Neuron (in vitro differentiated cells): Measurements from ENCODE around the gene MYO18A.
"Not testable (repeated sequence)": the region's sequence is repeated elsewhere in the genome, so short reads cannot be mapped to it uniquely, and the experiment has no call there.

Source experiments
- H2AFZ ChIP-seq: one replicate; pipeline ENCODE4 v1.6.1; 2013; ENCODE audit warnings: low read depth, mild to moderate bottlenecking, inconsistent platforms, low read length, moderate library complexity
- H3K27me3 ChIP-seq: one replicate; pipeline ENCODE4 v1.6.1; 2013; ENCODE audit warnings: low read length; ENCODE audit not compliant: insufficient read depth
- H3K36me3 ChIP-seq: one replicate; pipeline ENCODE4 v1.6.1; 2013; ENCODE audit warnings: low read length; ENCODE audit not compliant: insufficient read depth
- H3K4me1 ChIP-seq: one replicate; pipeline ENCODE4 v1.6.1; 2013; ENCODE audit warnings: low read length; ENCODE audit not compliant: insufficient read depth
- H3K4me3 ChIP-seq: 2 replicates; pipeline ENCODE4 v1.5.1; 2013; ENCODE audit warnings: mild to moderate bottlenecking, low read length, moderate library complexity
- H3K9me3 ChIP-seq: one replicate; pipeline ENCODE4 v1.6.1; 2013; ENCODE audit warnings: low read length

MYO18A gene

GRCh38 chr17:29158096-29158487, 22.1 kb downstream of the MYO18A start:
- no peaks in the 10 kb centered on the region for H3K4me1 ChIP-seq
- H3K36me3 ChIP-seq = peaks cover 1% of the 10 kb centered on the region
- no peaks in the 10 kb centered on the region for H3K27me3 ChIP-seq
- H3K9me3 ChIP-seq = no peaks in the 10 kb centered on the region
- no peak overlapping the region for H2AFZ ChIP-seq
- H3K4me3 ChIP-seq = no peak overlapping the region

GRCh38 chr17:29157310-29157709, 22.9 kb downstream of the MYO18A start:
- Histone ChIP-seq H3K27me3 (no peaks in the 10 kb centered on the region), H2AFZ (no peak overlapping the region), H3K4me3 (no peak overlapping the region), H3K9me3 (no peaks in the 10 kb centered on the region), H3K36me3 (no peaks in the 10 kb centered on the region), H3K4me1 (no peaks in the 10 kb centered on the region)

GRCh38 chr17:29156781-29157180, 23.4 kb downstream of the MYO18A start:
- no peaks in the 10 kb centered on the region for H3K4me1 ChIP-seq
- H2AFZ ChIP-seq = no peak overlapping the region
- no peak overlapping the region for H3K4me3 ChIP-seq
- H3K36me3 ChIP-seq = no peaks in the 10 kb centered on the region
- no peaks in the 10 kb centered on the region for H3K9me3 ChIP-seq
- no peaks in the 10 kb centered on the region for H3K27me3 ChIP-seq

GRCh38 chr17:29155966-29156338, 24.2 kb downstream of the MYO18A start:
- Histone ChIP-seq H3K27me3 (no peaks in the 10 kb centered on the region), H2AFZ (no peak overlapping the region), H3K4me1 (peaks cover 4% of the 10 kb centered on the region), H3K36me3 (no peaks in the 10 kb centered on the region), H3K9me3 (no peaks in the 10 kb centered on the region), H3K4me3 (no peak overlapping the region)

- H2AFZ ChIP-seq = no peak overlapping the region
- peaks cover 4% of the 10 kb centered on the region for H3K4me1 ChIP-seq
Observed at GRCh38 chr17:29155227-29155965, 24.8 kb downstream of the MYO18A start.

GRCh38 chr17:29154516-29155226, 25.5 kb downstream of the MYO18A start:
- H3K36me3 ChIP-seq = no peaks in the 10 kb centered on the region
- H2AFZ ChIP-seq = no peak overlapping the region
- H3K4me3 ChIP-seq = no peak overlapping the region
- H3K27me3 ChIP-seq = no peaks in the 10 kb centered on the region
- H3K4me1 ChIP-seq = peaks cover 4% of the 10 kb centered on the region
- H3K9me3 ChIP-seq = no peaks in the 10 kb centered on the region

More at GRCh38 chr17:29155227-29155965, 24.8 kb downstream of the MYO18A start:
- H3K9me3 ChIP-seq = no peaks in the 10 kb centered on the region
- no peaks in the 10 kb centered on the region for H3K27me3 ChIP-seq
- H3K36me3 ChIP-seq = no peaks in the 10 kb centered on the region
- H3K4me3 ChIP-seq = no peak overlapping the region

GRCh38 chr17:29151567-29151966, 28.6 kb downstream of the MYO18A start:
- no peaks in the 10 kb centered on the region for H3K27me3 ChIP-seq
- H3K4me3 ChIP-seq = no peak overlapping the region
- H3K9me3 ChIP-seq = no peaks in the 10 kb centered on the region
- peaks cover 11% of the 10 kb centered on the region for H3K4me1 ChIP-seq
- no peak overlapping the region for H2AFZ ChIP-seq
- no peaks in the 10 kb centered on the region for H3K36me3 ChIP-seq

GRCh38 chr17:29150161-29150560, 30.0 kb downstream of the MYO18A start:
- Histone ChIP-seq H3K27me3 (no peaks in the 10 kb centered on the region), H3K36me3 (no peaks in the 10 kb centered on the region), H3K4me1 (peaks cover 13% of the 10 kb centered on the region), H3K4me3 (no peak overlapping the region), H2AFZ (no peak overlapping the region), H3K9me3 (no peaks in the 10 kb centered on the region)

GRCh38 chr17:29149431-29150064, 30.6 kb downstream of the MYO18A start:
- Histone ChIP-seq H3K27me3 (no peaks in the 10 kb centered on the region), H3K4me3 (no peak overlapping the region), H2AFZ (no peak overlapping the region), H3K9me3 (no peaks in the 10 kb centered on the region), H3K4me1 (peaks cover 13% of the 10 kb centered on the region), H3K36me3 (no peaks in the 10 kb centered on the region)

- H2AFZ ChIP-seq = peak overlapping the region; percentile 21
- no peaks in the 10 kb centered on the region for H3K9me3 ChIP-seq
- H3K4me1 ChIP-seq = peaks cover 13% of the 10 kb centered on the region
- no peaks in the 10 kb centered on the region for H3K36me3 ChIP-seq
- H3K4me3 ChIP-seq = peak overlapping the region; percentile 32
- no peaks in the 10 kb centered on the region for H3K27me3 ChIP-seq
Observed at GRCh38 chr17:29148790-29149430, 31.3 kb downstream of the MYO18A start.

GRCh38 chr17:29148257-29148789, 31.9 kb downstream of the MYO18A start:
- no peaks in the 10 kb centered on the region for H3K9me3 ChIP-seq
- H3K4me3 ChIP-seq = peak overlapping the region; percentile 9
- peaks cover 13% of the 10 kb centered on the region for H3K4me1 ChIP-seq
- H2AFZ ChIP-seq = peak overlapping the region; percentile 21
- H3K36me3 ChIP-seq = no peaks in the 10 kb centered on the region
- H3K27me3 ChIP-seq = no peaks in the 10 kb centered on the region

- H3K4me1 ChIP-seq = peaks cover 13% of the 10 kb centered on the region
- no peaks in the 10 kb centered on the region for H3K27me3 ChIP-seq
- H3K4me3 ChIP-seq = no peak overlapping the region
- H3K9me3 ChIP-seq = no peaks in the 10 kb centered on the region
- no peaks in the 10 kb centered on the region for H3K36me3 ChIP-seq
- H2AFZ ChIP-seq = no peak overlapping the region
Observed at GRCh38 chr17:29147682-29148081, 32.5 kb downstream of the MYO18A start.

- not testable (repeated sequence) for H3K4me3 ChIP-seq, H3K27me3 ChIP-seq, H2AFZ ChIP-seq, H3K9me3 ChIP-seq, H3K36me3 ChIP-seq
- H3K4me1 ChIP-seq = peaks cover 13% of the 10 kb centered on the region
Observed at GRCh38 chr17:29147228-29147627, 33.0 kb downstream of the MYO18A start.
